Testis (tissue), 2 donors: Measurements from ENCODE around the gene ATP10B.

ENCODE experiments used
- POLR2A ChIP-seq: fragments of 450-650 bp; IDR thresholded peaks from one replicate; pipeline ENCODE4 v1.6.1; 2017; ENCODE audit warnings: antibody characterized with exemption, mild to moderate bottlenecking, moderate library complexity
- TF ChIP-seq, protein P1 (sequence below), 3 experiments: fragments of 450-650 bp in 2 of 3; fragments of 200-600 bp in 1 of 3; sonication (generic) in 1 of 3; IDR thresholded peaks; one replicate each; pipeline ENCODE4 v1.5.1; 2016 to 2019; ENCODE audit warnings: antibody characterized with exemption in 3 of 3, mild to moderate bottlenecking in 2 of 3, moderate library complexity in 1 of 3

DNA sequence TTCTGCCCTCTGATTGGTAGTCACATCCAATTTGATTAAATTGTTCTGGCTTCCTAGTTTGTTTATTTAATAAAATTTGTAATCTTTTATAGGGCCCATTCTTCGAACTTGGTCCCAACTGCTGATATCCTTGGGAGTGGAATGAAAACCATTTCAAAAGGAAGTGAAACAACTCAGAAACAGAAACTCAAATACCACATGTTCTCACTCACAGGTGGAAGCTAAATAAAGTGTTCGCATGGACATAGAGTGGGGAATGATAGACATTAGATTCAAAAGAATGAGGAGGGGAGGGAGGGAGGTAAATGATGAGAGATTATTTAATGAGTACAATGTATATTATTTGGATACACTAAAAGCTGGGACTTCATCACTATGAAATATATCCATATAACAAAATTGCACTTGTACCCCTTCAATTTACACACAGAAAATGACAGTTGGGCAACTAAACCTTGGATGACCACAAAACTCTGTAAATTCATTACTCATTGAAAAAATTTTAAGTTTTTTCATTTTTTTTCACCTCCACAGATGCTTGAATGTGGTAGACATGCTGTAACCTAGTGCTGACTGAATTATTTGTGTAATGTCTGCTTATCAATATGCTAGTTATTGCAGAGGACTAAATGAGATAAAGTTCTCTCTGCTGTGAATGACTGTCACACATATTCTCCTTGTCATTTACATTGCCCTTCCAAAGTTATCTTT, 16.0 kb downstream of the ATP10B start:
- TF ChIP-seq, protein P1, sequence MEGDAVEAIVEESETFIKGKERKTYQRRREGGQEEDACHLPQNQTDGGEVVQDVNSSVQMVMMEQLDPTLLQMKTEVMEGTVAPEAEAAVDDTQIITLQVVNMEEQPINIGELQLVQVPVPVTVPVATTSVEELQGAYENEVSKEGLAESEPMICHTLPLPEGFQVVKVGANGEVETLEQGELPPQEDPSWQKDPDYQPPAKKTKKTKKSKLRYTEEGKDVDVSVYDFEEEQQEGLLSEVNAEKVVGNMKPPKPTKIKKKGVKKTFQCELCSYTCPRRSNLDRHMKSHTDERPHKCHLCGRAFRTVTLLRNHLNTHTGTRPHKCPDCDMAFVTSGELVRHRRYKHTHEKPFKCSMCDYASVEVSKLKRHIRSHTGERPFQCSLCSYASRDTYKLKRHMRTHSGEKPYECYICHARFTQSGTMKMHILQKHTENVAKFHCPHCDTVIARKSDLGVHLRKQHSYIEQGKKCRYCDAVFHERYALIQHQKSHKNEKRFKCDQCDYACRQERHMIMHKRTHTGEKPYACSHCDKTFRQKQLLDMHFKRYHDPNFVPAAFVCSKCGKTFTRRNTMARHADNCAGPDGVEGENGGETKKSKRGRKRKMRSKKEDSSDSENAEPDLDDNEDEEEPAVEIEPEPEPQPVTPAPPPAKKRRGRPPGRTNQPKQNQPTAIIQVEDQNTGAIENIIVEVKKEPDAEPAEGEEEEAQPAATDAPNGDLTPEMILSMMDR (IDR thresholded peaks at IDR 0.05) = no peak
- TF ChIP-seq POLR2A = no peak
